GM18511 (cell line): ENCODE measurements around the gene EVC2.

Experiments used
- ATAC-seq: cut with Tn5 transposase; IDR thresholded peaks from one replicate; pipeline ENCODE4 v1.9.1; 2021; ENCODE audit warnings: mild to moderate bottlenecking, moderate library complexity; ENCODE audit not compliant: unreplicated experiment

Gene EVC2

DNA sequence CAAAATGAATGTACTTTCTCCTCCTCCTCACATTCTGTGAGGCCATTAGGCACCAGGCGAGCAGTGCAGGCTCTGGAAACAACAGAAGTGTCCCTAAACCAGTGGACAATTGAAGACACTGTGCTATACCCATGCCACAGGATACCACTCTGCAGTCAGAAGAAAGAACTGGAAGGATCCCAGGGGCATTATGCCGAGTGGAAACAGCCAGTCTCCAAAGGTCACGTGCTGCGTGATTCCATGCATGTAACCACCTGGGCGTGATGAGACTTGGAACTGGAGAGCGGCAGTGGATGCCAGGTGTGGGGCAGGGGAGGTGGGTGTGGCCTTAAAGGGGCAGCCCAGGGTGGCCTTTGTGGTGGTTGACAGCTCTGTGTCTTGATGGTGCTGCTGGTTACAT lies 139.4 kb downstream of the EVC2 start:
- ATAC-seq, result no peak

GRCh38 chr4:5568336-5568735 lies 140.0 kb downstream of the EVC2 start:
- no peak for ATAC-seq

DNA sequence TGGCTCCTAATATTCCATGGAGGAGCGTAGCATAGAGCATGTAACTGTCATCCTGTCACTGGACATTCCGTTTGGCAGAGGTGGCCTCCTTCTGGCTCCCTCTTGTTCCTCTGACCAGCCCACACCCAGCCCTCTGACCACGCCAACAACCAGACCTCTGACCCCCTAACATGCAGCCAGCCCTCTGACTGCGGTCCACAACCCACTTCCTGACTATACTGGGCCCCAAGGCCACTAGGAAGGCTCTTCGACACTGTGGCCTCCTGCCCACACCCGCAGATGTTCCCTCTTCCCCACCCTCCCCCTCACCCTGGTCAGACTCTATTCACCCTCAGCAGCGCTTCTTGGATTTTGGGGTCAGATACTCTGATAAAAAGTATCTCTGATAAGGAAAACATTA lies 141.4 kb downstream of the EVC2 start:
- no peak for ATAC-seq

DNA sequence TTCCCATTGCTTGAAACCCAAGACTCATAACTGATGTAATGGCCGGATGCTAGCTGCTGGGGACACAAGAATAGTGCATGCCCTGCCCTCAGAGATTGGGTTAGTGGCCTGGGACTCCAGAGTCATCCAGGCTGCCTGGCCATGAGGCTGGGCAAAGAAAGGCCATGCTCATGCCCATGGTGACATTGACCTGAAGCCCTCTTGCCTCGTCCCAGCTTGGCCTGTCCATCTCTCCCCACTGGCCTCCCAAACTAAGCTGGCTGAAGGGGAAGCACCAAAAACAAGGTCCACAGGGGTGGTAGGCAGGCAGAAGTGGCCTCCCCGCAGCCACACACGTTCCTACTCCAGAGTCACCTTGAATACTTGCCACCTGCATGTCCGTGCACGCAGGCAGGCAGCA lies 141.8 kb downstream of the EVC2 start:
- ATAC-seq, result no peak

DNA sequence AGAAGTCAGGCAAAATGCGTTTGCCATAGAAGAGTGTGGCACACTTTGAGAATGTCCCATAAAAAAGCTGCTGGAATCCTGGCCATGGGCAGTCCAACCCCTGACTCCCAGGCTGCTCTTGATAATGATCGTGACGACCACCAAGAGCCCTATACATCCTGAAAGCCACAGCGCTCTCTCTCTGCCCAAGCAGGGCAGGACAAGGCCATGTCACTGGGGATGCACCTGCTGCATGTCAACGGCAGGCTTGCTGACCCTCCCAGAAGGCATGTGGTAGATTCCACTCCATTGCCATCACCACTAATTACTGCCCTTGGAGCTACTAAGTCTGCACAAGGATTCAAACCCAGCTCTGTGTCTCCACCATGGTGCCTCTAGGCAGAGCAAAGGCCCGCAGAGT lies 144.5 kb downstream of the EVC2 start:
- no peak for ATAC-seq

- no peak for ATAC-seq
Observed at GRCh38 chr4:5562476-5562875, 145.9 kb downstream of the EVC2 start.

DNA sequence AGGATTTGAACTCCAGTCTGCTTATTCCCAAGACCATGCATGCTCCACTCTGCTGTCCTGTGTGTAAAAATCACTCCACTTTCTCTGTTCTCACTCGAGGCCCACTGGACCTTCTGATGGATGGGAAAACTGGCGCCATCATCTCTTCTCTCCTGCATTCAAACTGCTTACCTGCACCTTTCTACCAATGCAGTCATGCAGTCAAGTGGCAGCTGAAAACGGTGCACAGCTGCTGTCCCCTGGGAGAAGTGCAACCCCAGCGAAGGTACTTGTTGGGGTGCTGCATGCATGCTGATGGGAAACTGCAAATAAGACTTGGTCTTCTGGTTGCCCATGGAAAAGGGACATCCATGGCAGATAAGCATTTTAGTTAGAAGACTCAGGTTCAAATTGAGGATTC lies 147.1 kb downstream of the EVC2 start:
- ATAC-seq, result no peak

DNA sequence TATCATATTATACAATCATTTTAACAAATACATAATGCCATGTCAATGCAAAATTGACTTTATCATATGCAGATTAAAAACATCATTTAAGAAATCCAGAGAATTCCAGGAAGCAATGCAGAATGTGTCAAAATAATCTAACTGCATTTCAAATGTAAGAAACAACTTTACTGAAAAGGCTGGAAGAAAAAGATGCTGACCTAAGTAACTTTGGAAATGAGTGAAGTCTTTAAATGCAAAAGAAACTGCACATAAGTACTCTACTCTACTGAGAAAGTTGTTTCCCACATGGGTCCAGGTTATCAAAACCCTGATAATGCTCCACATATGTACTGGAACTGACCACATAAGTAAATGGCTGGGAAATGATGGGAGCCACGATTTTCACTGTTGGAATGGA lies 149.9 kb downstream of the EVC2 start:
- ATAC-seq, result no peak

DNA sequence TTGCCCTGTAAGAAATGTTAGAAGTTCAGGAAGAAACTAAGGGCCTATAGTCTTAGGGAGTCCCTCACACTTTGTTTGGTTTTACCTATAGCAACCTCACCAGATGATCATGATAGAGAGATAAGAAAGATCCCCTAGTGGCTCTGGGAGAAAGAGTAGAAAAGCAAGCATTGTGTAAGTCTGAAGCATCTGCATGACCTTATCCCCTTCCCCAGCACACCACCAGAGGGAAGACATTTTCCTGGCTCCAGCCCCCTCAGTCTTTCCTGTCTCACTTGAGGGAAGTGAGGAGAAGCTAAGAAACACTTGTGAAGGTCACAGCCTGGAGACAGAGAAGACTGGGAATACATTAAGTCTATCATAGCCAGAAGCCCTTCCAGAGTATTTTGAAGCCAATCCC lies 154.0 kb downstream of the EVC2 start:
- ATAC-seq, result no peak

GRCh38 chr4:5553801-5554200 lies 154.6 kb downstream of the EVC2 start:
- no peak for ATAC-seq

GRCh38 chr4:5552451-5552850 lies 155.9 kb downstream of the EVC2 start:
- ATAC-seq, result no peak

- ATAC-seq, result no peak
Observed at GRCh38 chr4:5547651-5548249, 160.6 kb downstream of the EVC2 start.

DNA sequence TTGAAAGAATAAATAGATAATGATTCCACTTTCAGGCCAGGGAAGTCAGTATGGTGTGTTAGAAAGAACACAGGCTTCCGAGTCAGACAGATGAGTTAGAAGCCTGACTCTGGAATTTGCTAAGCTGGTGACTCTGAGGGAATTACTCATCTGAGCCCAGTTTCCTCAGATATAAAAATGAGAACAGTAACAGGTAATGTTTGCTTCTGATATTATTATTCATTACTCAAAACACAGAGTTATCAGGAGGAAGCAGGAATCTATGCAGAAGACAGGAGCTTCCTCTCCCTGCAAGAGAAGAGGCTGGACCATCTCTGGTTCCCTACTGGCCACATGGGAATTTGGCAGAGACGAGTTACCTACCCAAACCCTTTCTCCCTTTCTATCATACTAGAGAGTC lies 163.1 kb downstream of the EVC2 start:
- ATAC-seq, result no peak

DNA sequence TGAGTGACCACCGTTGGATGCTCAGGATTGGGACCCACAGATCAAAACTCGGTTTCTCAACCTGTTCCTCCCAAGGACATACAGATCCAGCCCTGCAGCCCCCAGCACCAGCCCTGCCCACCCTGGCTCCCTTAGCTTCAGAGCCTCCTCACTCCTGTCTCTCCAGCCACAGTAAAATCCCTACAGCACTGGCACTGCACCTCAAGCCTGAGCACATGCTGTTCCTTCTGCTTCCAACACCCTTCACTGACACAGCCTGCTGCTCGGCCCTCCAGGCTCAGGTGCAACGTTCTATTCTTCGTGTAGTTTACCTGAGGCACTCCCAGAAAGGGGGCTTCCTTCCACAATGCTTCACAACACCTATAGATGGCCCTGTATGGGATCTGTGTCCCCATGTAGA lies 163.6 kb downstream of the EVC2 start:
- ATAC-seq, result no peak

GRCh38 chr4:5543681-5544080 lies 164.7 kb downstream of the EVC2 start:
- ATAC-seq, result no peak

GRCh38 chr4:5541169-5541568 lies 167.2 kb downstream of the EVC2 start:
- ATAC-seq, result no peak

DNA sequence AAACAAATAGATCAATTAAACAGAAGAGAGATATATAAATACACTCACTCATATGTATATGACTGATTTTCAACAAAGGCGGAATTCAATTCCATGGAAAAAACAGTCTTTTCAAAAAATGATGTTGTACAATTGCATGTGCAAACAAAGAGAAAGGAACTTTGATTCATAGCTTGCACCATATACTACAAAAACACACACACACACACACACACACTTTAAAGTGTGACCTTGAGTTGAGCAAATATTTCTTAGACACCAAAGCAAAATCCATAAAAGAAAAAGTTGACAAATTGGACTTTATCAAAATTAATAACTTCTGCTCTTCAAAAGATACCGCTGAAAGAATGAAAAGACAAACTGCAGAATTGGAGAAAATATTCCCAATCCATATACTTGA lies 168.8 kb downstream of the EVC2 start:
- no peak for ATAC-seq

GRCh38 chr4:5532100-5532499 lies 176.3 kb downstream of the EVC2 start:
- no peak for ATAC-seq

DNA sequence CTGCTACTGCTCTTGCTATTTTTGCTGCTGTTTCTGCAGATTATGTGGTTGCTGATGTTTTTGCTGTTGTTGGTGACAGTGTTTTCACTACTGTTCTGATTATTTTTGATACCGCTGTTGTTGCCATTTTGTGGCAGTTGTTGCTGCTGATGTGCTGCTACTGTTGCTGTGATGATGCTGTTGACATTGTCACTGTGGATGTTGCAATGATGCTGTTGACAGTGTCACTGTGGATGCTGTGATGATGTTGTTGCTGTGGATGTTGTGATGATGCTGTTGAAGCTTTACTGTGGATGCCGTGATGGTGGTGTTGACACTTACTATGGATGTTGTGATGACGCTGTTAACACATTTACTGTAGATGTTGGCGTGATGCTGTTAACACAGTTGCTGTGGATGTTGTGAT lies 180.3 kb downstream of the EVC2 start:
- no peak for ATAC-seq

DNA sequence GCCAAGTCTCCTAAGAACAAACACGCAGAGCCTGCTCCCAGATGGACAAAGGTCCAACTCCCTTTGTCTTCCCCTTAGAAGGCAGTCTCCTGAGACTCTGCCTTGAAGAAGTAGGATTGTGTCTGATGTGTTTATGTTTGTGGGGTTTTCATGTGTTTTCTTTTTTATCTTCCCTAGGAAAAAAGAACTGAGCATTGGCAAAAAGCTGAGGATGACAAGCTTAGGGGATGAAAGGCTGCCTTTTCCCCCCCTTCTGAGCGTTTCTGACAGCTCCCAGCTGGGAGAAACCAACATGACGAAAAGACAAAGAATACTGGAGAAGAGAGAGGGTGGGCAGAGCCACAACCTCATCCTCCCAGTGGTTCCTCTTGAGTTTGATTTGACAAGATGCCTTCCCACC lies 181.1 kb downstream of the EVC2 start:
- ATAC-seq, result no peak

- ATAC-seq, result no peak
Observed at GRCh38 chr4:5526080-5526846, 182.1 kb downstream of the EVC2 start.

DNA sequence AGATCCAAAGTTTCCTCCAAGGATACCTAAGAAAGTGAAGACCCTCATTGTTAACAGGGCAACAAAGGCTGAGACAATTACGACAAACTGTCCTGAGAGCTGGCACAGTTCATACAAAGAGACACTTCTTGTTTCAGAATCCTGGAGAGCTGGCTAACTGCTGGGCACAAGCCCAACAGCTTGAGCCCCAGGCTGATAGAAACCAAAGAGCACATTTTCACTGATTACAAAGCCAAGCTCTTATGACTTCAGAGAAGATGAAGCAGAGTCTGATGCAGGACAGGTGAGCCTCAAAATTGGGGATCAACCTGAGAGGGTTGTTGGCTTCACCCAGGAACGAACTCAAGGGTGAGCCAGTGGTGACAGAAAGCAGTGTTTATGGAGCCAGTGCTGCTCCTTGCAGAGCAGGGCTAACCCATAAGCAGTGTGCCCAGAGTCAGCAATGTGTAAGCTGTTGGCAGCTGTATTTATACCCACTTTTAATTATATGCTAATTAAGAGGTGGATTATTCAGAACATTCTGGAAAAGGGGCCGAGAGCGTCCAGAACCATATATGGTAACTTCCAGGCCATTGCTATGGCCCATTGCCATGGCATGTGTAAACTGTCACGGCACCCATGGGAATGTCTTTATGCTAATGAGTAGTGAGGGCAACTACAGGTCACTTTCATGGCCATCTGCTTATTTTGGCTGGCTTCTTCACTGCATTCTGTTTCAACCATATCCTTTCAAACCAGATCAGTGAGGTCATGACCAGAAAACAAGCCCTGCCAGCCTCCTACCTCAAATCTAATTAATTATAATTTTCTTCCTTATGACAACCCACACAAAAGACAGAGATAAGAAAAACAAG lies 183.7 kb downstream of the EVC2 start:
- no peak for ATAC-seq
